HG02981 (cell line): ENCODE results near the gene CALML5.

ENCODE experiments used
- ATAC-seq: cut with Tn5 transposase; IDR thresholded peaks from one replicate; pipeline ENCODE4 v1.9.1; 2021; ENCODE audit warnings: mild to moderate bottlenecking, moderate library complexity; ENCODE audit not compliant: unreplicated experiment

The CALML5 gene

DNA sequence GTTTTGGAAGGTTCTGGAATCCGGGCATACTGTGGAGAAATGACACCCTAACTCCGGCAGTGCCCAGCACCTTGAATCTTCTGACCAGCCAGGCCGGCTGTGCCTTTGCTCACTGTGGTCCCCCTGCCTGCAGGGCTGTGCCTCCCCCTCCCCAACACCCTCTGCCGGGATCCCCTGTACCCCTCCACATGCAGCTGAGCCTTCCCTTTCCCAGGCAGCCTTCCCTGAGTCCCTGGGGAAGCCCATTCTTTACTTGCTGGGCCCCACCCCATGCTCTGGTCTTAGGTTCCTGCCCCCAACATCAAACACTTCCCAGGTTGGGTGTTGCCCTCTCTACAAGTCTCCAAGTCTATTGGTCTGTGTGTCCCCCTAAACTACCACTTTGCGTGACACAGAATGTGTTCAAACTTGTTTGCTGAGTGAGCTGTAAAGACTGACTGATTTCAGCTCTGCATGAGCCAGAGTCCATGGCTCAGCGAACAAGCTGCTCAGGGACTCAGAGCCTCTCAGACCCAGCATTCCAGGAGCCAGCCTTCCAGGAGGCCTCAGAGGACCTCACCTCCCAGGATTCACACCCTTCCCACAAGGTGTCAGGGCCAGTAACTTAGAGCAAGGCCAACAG is 31.6 kb downstream of the CALML5 start:
- ATAC-seq = no peak

- ATAC-seq = no peak
These were observed 32.2 kb downstream of the CALML5 start for GRCh38 chr10:5467207-5467535.

GRCh38 chr10:5466451-5467206 is 32.7 kb downstream of the CALML5 start:
- no peak for ATAC-seq

GRCh38 chr10:5465976-5466450 is 33.4 kb downstream of the CALML5 start:
- no peak for ATAC-seq

- ATAC-seq = no peak
These were observed 34.8 kb downstream of the CALML5 start for GRCh38 chr10:5464546-5464945.

DNA sequence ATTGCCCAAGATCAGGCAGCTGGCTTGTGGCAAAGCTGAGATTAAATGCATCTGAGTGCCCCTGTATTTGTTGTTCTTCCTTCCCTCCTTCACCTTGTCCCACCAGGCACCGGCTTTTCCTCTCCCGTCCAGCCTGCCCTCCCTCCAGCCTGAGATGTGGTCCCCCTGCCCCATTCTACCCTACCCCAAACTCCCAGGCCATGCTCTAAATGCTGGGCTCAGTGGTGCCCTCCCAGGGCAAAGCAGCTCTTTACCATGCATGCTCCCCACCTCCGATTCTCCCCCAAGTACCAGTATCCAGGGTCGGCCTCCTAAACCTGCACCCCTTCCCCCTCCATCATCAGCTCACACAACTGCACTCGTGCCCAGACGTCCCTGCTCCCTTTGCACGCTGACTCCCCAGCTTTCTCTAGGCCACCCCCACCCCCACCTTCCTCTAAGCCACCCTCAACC is 36.5 kb downstream of the CALML5 start:
- ATAC-seq = no peak

- no peak for ATAC-seq
These were observed 37.2 kb downstream of the CALML5 start for GRCh38 chr10:5461914-5462840.

DNA sequence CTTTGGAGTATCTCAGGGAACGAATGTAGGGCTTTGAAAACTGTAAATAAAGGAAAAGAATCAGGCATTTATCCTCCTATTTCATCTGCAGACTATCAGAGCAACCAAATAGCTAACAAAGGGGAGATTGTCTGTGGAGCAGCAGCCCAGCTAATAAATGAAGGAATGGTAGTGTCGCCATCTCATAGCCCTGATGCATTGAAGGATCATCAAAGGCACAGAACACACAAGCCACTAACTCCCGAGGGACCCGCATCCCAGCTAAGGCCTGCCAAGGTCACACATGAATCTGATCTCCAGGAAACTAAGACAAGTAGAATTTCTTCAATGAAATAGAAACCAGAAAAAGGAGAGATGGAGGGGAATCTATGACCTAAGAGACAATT is 38.2 kb downstream of the CALML5 start:
- ATAC-seq = no peak

DNA sequence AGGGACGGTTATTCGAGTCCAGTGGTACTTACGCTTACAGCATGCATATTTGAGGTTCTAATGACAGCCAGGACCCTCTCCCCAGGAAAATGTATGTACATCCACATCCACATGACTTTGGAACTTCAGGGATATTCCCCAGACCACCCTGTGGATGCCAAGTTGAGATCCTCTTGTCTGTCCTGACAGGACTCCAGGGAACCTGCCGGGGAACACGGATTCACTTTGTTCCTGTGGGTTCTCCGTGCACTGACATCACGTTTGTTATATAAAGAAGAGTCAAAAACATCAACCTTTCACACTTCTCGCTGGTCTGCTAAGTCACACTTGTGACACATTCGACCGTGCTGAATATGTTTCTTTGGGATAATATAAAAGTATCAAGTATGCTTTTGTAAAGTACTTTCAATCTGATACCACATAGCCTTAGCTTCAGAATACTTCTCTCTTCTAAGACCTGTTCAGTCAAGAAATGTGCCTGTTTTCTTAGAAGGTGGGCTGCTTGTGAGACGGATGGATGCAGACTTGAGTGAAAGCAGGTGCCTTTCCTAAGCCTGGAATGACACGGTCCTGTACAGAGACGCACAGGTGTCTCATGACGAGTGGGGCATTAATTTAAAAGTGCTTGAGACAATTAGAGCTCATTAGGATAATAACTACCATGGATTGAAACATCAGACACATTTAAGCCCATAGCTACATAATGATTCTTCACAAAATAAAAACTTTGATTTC is 38.7 kb downstream of the CALML5 start:
- no peak for ATAC-seq

DNA sequence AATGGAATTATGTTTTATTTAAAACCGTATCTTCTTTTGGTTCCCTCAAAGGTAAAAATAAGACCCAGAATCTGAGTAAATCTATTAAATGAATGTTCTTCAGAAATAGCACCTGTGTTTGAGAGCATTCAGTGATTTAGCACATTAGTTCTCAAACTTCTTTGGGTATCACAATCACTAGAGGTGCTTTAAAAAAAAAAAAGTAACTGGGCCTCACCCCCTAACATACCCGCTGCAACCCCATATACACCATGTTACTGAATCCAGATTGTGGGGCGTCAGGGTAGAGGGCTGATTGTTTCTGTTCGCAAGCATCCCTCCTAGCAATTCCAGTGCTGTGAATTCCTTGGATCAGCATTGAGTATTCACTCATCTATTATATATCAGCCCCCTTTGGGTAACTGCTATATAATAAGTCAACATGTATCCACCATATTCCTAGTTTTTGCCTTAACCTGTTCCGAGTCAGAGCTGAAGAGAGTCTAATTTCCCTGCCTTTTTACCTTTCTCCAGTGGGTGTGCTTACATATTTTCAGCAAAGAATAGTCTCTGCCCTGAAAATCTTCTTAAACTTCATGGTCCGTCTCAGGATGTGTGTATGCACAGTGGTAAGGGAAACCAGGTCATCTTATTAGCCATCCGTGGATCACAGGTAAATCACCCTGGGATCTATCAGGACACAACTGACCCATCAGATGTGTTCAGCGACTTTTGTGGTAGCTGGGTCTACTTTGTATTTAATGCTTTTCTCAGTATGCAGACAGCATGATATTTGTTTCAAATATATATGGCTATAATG is 40.2 kb downstream of the CALML5 start:
- no peak for ATAC-seq

GRCh38 chr10:5458425-5458824 is 40.9 kb downstream of the CALML5 start:
- no peak for ATAC-seq

DNA sequence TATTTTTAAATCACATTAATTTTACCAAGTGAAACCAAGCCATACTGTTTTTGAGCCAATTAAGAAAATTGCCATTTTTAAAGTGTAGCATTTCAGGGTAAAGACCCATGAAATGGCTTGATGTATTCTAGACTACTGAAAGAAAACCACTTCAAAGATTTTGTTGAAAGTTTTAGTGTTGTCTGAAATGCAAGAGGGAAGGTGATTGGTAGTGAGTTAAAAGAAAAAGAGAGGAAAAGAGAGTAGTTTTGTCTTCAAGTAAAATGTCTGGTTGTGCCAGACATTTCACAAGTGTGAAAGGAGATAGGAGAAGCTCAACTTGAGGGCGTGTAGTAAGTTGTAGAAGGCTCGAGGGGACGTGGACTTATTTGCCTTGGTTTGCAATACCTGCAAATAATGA is 41.6 kb downstream of the CALML5 start:
- ATAC-seq = no peak

- ATAC-seq = no peak
These were observed 42.8 kb downstream of the CALML5 start for GRCh38 chr10:5456563-5456962.

- no peak for ATAC-seq
These were observed 45.5 kb downstream of the CALML5 start for GRCh38 chr10:5453749-5454489.

DNA sequence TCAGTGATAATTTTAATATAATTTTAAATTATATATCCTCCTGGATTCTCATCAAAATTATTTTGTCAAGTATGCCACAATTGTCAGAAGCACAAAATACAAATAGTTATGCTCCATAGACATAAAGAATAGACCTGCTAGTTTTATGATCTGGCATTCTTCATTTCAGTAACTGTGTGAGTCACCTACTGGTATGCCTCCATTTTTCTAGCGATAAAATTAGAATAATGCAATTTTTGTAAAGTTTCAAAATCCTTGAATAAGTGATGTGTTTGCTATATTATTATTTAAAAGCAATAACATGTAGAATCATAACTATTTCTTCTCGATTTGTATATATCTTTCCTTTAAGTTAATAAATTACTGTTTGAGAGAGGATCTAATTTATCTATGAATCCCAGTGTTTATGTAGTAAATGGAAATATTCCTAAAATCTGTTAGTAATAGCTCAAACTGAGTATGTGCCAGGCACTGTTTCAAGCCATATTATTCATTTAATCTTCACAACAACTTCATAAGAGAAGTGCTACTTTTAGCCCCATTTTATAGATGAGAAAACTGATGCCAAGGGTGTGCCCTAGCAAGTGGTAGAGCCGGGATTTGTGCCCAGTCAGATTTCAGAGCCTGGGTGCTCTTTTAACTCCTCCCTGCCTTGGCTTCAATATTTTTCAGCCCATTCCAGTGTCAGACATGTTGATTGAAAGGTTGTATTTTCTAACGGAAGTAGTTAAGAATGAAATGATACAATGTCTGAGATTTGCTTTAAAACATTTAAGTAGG is 48.6 kb downstream of the CALML5 start:
- ATAC-seq = no peak

GRCh38 chr10:5449823-5450222 is 49.5 kb downstream of the CALML5 start:
- ATAC-seq = no peak

- no peak for ATAC-seq
These were observed 50.1 kb downstream of the CALML5 start for GRCh38 chr10:5449227-5449626.
